ENCODE measurements around the gene ESYT3.

DNA sequence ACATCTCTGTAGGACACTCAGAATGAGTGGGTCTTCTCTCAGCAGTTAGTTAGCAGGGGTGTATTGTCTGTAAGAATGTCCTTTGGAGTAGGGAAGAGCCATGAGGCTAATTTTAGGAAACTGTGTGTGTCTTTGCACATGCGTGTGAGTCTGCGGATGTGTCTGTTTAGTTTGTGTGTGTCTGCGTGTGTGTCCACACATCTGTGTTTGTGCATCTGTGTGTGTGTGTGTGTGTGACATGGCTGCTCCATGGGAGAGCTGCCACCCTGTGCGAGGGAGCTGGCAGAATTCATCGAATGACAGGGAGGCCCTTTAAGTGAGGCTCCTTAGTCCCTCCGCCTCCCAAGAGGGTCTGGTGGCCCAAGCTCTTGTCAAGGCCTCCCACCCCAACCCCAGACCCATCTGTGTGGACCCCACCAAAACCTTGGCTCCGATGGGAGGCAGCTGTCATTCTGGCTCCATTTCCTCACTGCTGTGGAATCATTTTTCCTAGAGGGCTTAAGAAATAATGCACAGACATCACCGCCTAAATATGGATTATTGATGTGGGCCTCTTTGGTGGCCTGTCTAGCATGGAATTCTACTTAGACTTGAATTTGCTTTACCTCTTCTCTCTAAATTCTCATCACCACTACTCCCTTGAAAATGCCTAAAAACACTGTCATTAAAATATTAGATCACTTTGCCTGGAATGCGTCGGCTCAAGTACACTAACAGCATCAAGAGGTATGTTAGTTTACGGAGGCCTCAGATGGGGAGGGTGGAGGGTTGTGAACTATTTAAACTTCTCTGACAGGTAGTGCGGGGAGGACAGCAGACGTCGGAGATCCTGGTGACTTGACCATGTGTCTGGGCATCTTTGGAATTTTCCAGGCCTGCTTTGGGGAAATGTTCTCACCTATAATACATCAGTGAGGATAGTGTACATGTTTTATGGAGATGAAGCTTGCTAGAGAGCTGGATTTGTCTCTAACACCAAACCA lies 9.4 kb downstream of the ESYT3 start:
- TF ChIP-seq, protein P1, sequence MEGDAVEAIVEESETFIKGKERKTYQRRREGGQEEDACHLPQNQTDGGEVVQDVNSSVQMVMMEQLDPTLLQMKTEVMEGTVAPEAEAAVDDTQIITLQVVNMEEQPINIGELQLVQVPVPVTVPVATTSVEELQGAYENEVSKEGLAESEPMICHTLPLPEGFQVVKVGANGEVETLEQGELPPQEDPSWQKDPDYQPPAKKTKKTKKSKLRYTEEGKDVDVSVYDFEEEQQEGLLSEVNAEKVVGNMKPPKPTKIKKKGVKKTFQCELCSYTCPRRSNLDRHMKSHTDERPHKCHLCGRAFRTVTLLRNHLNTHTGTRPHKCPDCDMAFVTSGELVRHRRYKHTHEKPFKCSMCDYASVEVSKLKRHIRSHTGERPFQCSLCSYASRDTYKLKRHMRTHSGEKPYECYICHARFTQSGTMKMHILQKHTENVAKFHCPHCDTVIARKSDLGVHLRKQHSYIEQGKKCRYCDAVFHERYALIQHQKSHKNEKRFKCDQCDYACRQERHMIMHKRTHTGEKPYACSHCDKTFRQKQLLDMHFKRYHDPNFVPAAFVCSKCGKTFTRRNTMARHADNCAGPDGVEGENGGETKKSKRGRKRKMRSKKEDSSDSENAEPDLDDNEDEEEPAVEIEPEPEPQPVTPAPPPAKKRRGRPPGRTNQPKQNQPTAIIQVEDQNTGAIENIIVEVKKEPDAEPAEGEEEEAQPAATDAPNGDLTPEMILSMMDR (conservative IDR thresholded peaks at IDR 0.05; ENCODE audit: low read depth, low read length) = no peak
- no peak for TF ChIP-seq EZH2 (IDR thresholded peaks at IDR 0.05; ENCODE audit: borderline replicate concordance, low read depth, low read length, poor library complexity, severe bottlenecking)

All from A673 (cell line).